GM21723 (cell line): Measurements from ENCODE around the gene SENP8.
A peak's percentile ranks its signal among the peaks of the same experiment; 100 is the strongest.

Source experiments
- ATAC-seq: cut with Tn5 transposase; IDR thresholded peaks from one replicate; pipeline ENCODE4 v1.9.1; 2021; ENCODE audit warnings: mild to moderate bottlenecking, moderate library complexity; ENCODE audit not compliant: unreplicated experiment

The SENP8 gene

GRCh38 chr15:72112805-72113204 is 5.4 kb upstream of the SENP8 start:
- ATAC-seq, result no peak

DNA sequence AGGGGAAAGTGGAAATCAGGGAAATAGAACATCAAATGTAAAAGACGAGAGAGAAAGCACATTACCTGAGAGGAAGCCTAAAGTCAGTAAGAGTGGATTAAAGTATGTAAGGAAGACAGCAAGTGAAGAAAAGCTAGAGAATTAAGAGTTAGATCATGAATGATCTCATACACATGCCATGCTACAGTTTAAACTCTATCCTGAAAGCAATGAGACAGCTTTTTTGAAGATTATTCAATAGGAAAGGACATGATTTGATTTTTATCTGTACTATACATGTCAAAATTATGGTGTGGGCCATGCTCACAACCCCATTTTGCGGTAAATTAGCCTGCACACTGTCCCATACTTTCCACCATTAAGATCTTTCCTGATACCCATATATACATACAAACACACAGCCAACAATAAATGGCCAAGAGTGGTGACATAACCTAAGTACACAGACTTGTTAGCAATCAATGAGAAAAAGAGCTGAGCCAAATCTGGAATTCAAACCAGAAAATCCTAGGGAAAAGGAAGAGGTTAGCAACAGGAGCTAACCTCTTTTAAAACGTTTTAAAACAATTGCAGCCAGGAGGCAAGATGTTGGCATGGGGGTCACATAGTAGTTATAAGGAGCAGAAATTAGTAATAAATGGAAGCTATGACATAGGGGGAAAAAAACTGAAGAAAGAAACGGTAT is 4.7 kb upstream of the SENP8 start:
- no peak for ATAC-seq

- peak; percentile 3 for ATAC-seq
These were observed 1.3 kb upstream of the SENP8 start for GRCh38 chr15:72116731-72117485.

- ATAC-seq, result peak; percentile 72
These were observed 652 bp upstream of the SENP8 start for GRCh38 chr15:72117486-72118016.

DNA sequence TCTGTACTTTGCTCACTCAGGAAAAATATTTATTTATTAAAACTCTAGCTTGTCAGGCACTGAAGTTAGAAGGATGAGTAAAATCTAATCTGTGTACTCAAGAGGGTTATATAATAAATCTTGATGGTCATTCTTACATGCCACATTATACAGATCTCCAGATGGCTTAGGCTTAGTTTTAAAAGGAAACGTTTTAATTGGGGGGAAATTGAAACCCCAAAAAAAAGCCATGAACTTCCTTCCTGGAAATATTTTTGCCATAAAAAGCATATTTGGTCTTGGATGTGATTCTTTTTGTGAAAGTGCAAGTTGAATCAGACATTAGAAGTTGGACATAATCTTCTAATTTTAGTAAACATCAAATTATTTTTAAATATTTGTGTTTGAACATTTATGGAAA is 6.0 kb downstream of the SENP8 start:
- ATAC-seq, result no peak

- ATAC-seq, result no peak
These were observed 9.6 kb downstream of the SENP8 start for GRCh38 chr15:72127724-72128322.

- no peak for ATAC-seq
These were observed 10.2 kb downstream of the SENP8 start for GRCh38 chr15:72128359-72128758.

- no peak for ATAC-seq
These were observed 12.1 kb downstream of the SENP8 start for GRCh38 chr15:72130272-72130671.

DNA sequence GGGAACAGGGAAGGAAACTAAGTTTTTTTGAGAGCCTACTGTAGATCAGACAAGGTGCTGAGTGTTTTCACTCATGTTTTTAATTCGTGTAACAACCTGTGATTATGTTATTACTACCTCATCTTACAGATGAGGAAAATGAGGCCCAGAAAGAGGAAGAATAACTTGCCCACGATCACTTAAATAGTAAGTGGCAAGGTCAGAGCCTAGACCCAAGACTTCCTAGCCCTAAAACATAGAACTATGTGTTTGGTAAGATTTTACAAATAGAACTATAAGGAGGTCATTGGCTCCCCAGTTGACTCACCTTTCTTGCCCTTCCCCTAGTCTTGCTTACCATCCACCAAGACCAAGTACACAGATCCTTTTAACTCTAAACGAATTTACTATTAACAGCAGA is 13.7 kb downstream of the SENP8 start:
- ATAC-seq, result no peak

GRCh38 chr15:72133211-72133610 is 15.0 kb downstream of the SENP8 start:
- ATAC-seq, result no peak

GRCh38 chr15:72135719-72136118 is 17.5 kb downstream of the SENP8 start:
- no peak for ATAC-seq

DNA sequence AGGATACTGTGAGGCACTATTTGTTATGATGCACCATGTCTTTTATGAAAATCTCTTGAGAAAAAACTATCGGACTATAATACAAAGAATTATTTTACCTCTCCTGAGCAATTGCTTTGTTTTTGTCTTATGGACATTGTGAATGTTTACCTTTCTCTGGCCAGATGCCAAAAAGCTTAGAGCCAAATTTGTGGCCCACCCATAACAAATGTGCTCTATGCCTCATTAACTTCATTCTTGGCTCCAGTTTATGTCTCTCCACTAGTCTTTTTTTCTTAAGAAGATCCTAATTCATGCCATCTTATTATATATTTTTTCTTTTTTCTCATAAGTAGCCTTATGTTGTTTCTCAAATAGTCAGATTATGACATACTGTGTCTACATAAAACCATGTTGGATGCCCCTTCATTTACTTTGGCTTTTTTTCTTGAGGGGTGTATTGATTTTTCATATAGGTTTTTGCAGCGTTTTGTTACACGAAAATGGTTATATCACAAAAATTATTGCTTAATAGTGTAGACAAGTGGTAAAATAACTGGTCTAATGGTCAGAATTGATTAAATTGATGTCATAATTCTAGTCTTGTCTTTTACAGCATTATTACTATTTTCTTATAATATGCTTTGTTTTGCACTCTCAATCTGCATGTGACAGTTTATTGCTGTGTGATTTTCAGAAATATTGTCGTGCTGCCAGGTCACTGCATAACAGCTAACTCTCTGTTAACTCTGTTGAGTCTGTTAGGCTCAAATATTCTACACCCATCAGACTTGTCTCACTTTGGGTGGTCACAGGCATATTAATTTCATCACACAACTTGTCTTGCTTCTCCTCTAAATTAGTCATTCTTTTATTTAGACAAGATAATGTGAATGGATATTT is 18.2 kb downstream of the SENP8 start:
- no peak for ATAC-seq

GRCh38 chr15:72139667-72140066 is 21.5 kb downstream of the SENP8 start:
- no peak for ATAC-seq

DNA sequence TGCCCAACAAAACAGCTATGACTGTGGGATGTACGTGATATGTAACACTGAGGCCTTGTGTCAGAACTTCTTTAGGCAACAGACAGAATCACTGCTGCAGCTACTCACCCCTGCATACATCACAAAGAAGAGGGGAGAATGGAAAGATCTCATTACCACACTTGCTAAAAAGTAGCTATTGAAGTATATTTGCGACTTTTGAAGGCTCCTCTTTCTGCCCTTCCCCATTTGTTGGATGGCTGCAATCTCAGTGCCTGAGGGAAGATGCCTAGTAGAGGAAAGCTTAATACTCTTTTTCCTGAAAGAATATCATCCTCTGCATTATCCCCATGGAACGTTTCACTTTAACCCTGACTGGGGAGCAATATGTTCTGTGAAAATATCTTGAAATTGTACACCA is 21.9 kb downstream of the SENP8 start:
- ATAC-seq, result no peak

DNA sequence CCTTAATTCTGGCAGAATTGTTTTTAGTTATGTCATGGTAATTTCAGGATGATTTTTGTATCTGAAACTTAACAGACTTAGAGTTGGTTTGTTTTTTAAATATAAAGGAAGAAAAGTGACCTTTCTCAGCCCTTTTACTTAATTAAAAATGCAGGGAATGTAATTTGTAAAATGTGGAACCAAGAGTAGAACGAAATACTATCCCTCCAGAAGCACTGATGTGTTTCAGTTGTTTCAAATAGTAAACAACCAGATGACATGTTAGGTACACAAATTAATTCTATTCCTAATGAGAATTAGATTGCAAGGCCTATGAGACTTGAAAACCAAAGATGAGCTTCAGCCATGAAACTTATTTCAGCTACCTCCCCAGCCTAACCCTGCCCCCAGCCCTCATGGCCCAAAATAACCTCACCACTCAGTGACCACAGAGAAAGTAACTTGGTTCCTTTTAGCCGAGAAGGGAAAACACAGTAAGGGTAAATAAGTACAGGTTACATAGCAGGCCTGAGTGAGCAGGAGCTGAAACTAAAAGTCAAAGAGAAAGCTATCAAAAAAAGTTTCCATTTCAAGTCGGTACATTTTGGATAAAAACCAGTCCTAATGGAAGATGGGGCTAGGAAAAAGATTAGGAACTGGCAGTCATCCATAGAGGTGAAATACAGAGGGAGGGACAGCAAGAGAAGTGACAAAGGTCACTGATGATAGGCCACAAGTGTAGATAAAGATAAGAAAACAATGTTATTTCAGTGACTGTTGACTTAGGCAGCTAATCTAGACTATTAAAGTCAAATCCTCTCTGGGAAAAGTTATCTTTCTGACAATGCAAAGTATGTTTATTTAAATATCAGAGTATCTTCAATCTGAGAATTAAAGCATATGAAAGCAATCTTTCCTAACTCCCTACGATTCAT is 23.2 kb downstream of the SENP8 start:
- peak; percentile 100 for ATAC-seq

- no peak for ATAC-seq
These were observed 28.0 kb downstream of the SENP8 start for GRCh38 chr15:72146221-72146620.

- ATAC-seq, result no peak
These were observed 28.7 kb downstream of the SENP8 start for GRCh38 chr15:72146934-72147333.

GRCh38 chr15:72147418-72147817 is 29.2 kb downstream of the SENP8 start:
- no peak for ATAC-seq

GRCh38 chr15:72153269-72154000 is 35.2 kb downstream of the SENP8 start:
- no peak for ATAC-seq
